ENCODE measurements around the gene GMIP. TPM values are rescaled to one million over a fixed set of nuclear protein-coding genes. Genes with fewer than 3 reads are reported as not detected.

Gene GMIP
- total and polyA plus RNA-seq, 2 of the 4 experiments (the other 2 are of a cell fraction) = 4.1 to 11.0 TPM

- peak overlapping the region; percentile 26; the same call in 1 of the 2 replicates for H3K4me2 ChIP-seq (ENCODE audit: low read depth, low read length)
- H3K4me1 ChIP-seq (ENCODE audit: control insufficient read depth, insufficient read depth, low read length) = no peaks in the 10 kb centered on the region
- H2BK20ac ChIP-seq (ENCODE audit: low read depth, low read length) = no peak overlapping the region
- no peak overlapping the region for H2AK5ac ChIP-seq (ENCODE audit: low read depth, low read length)
- no peaks in the 10 kb centered on the region for H3K9me3 ChIP-seq (ENCODE audit: control insufficient read depth, insufficient read depth, low read length)
- DNase-seq (peak; percentile 48), ATAC-seq (ENCODE audit: low read depth) (peak; percentile 50)
- ChIA-PET CTCF (interaction anchor here (0.6 kb wide), 1 partner anchor 34 kb away, joined by 3 read pairs; no protein-coding TSS in a partner anchor), POLR2A (ENCODE audit: unreplicated experiment) (no interaction called here)
- H3K36me3 ChIP-seq (ENCODE audit: control insufficient read depth, insufficient read depth, low read length) = peaks cover 21% of the 10 kb centered on the region
- no peaks in the 10 kb centered on the region; the same call in 1 of the 2 replicates for H3K27me3 ChIP-seq (ENCODE audit: control insufficient read depth, insufficient read depth, low read length)
- H4K8ac ChIP-seq (ENCODE audit: low read depth in 2 of 2, low read length in 2 of 2) = no peak overlapping the region
- no peak overlapping the region for H3K23ac ChIP-seq (ENCODE audit: low read depth, low read length)
- H2AFZ ChIP-seq (replicated peaks; ENCODE audit: low read length, poor library complexity) = peak overlapping the region; percentile 83
- TF ChIP-seq CEBPB (IDR thresholded peaks at IDR 0.05; ENCODE audit: low read depth, low read length) = peak; percentile 51
- no peak for TF ChIP-seq ELK1 (IDR thresholded peaks at IDR 0.05; ENCODE audit: borderline replicate concordance, low read depth, low read length)
- no peak overlapping the region for H3K27ac ChIP-seq (ENCODE audit: insufficient read depth, low read length)
- peaks cover 3% of the 10 kb centered on the region; the same call in 1 of the 2 replicates for H3K9me1 ChIP-seq (ENCODE audit: insufficient read depth, low read length)
- no peak overlapping the region for H3K56ac ChIP-seq (ENCODE audit: extremely low read depth, insufficient read depth, low read length)
- no peak overlapping the region for H2BK5ac ChIP-seq (ENCODE audit: low read depth, low read length, poor library complexity, severe bottlenecking)
- H3K18ac ChIP-seq (ENCODE audit: low read depth, low read length) = no peak overlapping the region
- no peak overlapping the region for H4K5ac ChIP-seq (ENCODE audit: low read depth, low read length)
- peak overlapping the region; percentile 42 for H2AK9ac ChIP-seq (replicated peaks; ENCODE audit: low read depth, low read length, poor library complexity)
- no peak overlapping the region for H4K91ac ChIP-seq (ENCODE audit: insufficient read depth, low read depth, low read length)
- in situ Hi-C loops (cut with MboI; ENCODE audit: low sequenced_read_pairs) = loop anchor here (25.0 kb wide), 1 partner anchor 241 kb away; no protein-coding TSS in a partner anchor
- no TSS peak for BruUV-seq (replicated peaks)
- 26% methylated on average over 8 of the region's 51 CpGs; no CpG with 5 or more reads in 1 of the 2 experiments for WGBS, 2 experiments (ENCODE audit: extremely low coverage in 2 of 2, insufficient read length in 1 of 2)
- H3K14ac ChIP-seq (replicated peaks; ENCODE audit: low read depth, low read length) = no peak overlapping the region
- no peaks in the 10 kb centered on the region for H3K79me1 ChIP-seq (ENCODE audit: low read depth in 1 of 2, low read length in 2 of 2)
- no peak overlapping the region for H2BK120ac ChIP-seq (ENCODE audit: low read depth, low read length)
- H3K9ac ChIP-seq (ENCODE audit: low read depth, low read length) = no peak overlapping the region
- no peak overlapping the region for H3K4me3 ChIP-seq (ENCODE audit: insufficient read depth, low read depth, low read length)
- no peaks in the 10 kb centered on the region for H4K20me1 ChIP-seq (ENCODE audit: insufficient read depth, low read length)
- H3K4ac ChIP-seq (ENCODE audit: low read depth, low read length) = no peak overlapping the region
- dilution Hi-C loops (cut with HindIII; ENCODE audit: low sequenced_read_pairs, unreplicated experiment) = no loop called here
- intact Hi-C loops (cut with micrococcal nuclease) = no loop called here
- H2BK15ac ChIP-seq (ENCODE audit: low read depth, low read length) = no peak overlapping the region
Observed at GRCh38 chr19:19628501-19629134, 14.8 kb downstream of the GMIP start.
